HepG2 (cell line): ENCODE measurements around the gene PRKACA. TPM values are rescaled to one million over a fixed set of nuclear protein-coding genes. Genes with fewer than 3 reads are reported as not detected.

Source experiments
- ATAC-seq: fragments of 200-7000 bp; cut with Tn5 transposase; 3 replicates; pipeline ENCODE4 v1.9.1; 2020; ENCODE audit warnings: mild to moderate bottlenecking, moderate library complexity
- BruUV-seq: library from RNA; stranded (reverse); fragments of 400-500 nt; replicated peaks from 2 replicates; lab custom pipeline; 2021; lab: Mats Ljungman, UMichigan
- CTCF ChIA-PET: fragments of 300-600 bp; formaldehyde crosslinking; extraction: SDS; loops from one replicate; lab custom pipeline; 2021; ENCODE audit warnings: low total read pairs, inconsistent platforms, low intra/inter-chr PET ratio; lab: Yijun Ruan, JAX
- POLR2A ChIA-PET: fragments of 350-600 bp; sonication (Branson Sonifier 250); formaldehyde crosslinking; loops from one replicate; lab custom pipeline; 2020; ENCODE audit warnings: antibody characterized with exemption, inconsistent platforms; lab: Yijun Ruan, JAX
- DNase-seq: peaks from one replicate; pipeline ENCODE4 v3.0.0-alpha.2; 2015; ENCODE audit warnings: low spot score
- FAIRE-seq: peaks from 3 replicates; lab custom pipeline; 2011; peaks lifted over from hg19 to GRCh38; lab: Jason Lieb, UNC
- H2AFZ ChIP-seq: one replicate; pipeline ENCODE4 v1.6.1; 2011; ENCODE audit warnings: low read length, inconsistent platforms
- H3K27ac ChIP-seq: fragments of 300-600 bp; 3 replicates; pipeline ENCODE4 v1.8.0; 2011; ENCODE audit warnings: mixed run types, mild to moderate bottlenecking, mixed read lengths, low read length, inconsistent platforms; ENCODE audit not compliant: insufficient read depth; ENCODE audit errors: extremely low read length
- H3K27me3 ChIP-seq, 2 experiments: fragments of 200-600 bp in 1 of 2; 2 replicates in 1 of 2; 3 replicates in 1 of 2; pipeline versions ENCODE4 v1.6.0 to v1.8.0; 2011; ENCODE audit warnings: low read length in 2 of 2, mild to moderate bottlenecking in 2 of 2, moderate library complexity in 2 of 2, inconsistent platforms in 1 of 2; ENCODE audit not compliant: insufficient read depth in 2 of 2, control insufficient read depth in 1 of 2
- H3K36me3 ChIP-seq, 2 experiments: fragments of 200-600 bp in 1 of 2; replicated peaks in 1 of 2; 2 replicates in 1 of 2; 3 replicates in 1 of 2; pipeline versions ENCODE4 v1.5.1 to v1.8.0; 2011; ENCODE audit warnings: low read length in 2 of 2, inconsistent platforms in 1 of 2; ENCODE audit not compliant: insufficient read depth in 2 of 2, control insufficient read depth in 1 of 2
- H3K4me1 ChIP-seq: 2 replicates; pipeline ENCODE4 v1.5.1; 2012; ENCODE audit warnings: low read length, inconsistent platforms; ENCODE audit not compliant: insufficient read depth
- H3K4me2 ChIP-seq: 2 replicates; pipeline ENCODE4 v1.6.0; 2011; ENCODE audit warnings: low read depth, low read length, inconsistent platforms
- H3K4me3 ChIP-seq, 3 experiments: fragments of 200-600 bp in 1 of 3; sonication (generic), shearing (Covaris generic) in 1 of 3; replicated peaks in 1 of 3; 2 replicates each; pipeline ENCODE4 v1.5.1; 2011 to 2016; ENCODE audit warnings: low read length in 3 of 3, inconsistent platforms in 2 of 3, low read depth in 2 of 3, mild to moderate bottlenecking in 2 of 3, control low read depth in 1 of 3, mixed read lengths in 1 of 3; ENCODE audit not compliant: insufficient read depth in 1 of 3
- H3K79me2 ChIP-seq: one replicate; pipeline ENCODE4 v1.6.1; 2011; ENCODE audit warnings: low read length, inconsistent platforms; ENCODE audit not compliant: insufficient read depth
- H3K9ac ChIP-seq: 2 replicates; pipeline ENCODE4 v1.6.0; 2011; ENCODE audit warnings: mild to moderate bottlenecking, low read depth, low read length, inconsistent platforms; ENCODE audit not compliant: insufficient read depth
- H3K9me3 ChIP-seq: 2 replicates; pipeline ENCODE4 v1.5.1; 2012; ENCODE audit warnings: mild to moderate bottlenecking, low read length
- H4K20me1 ChIP-seq: 2 replicates; pipeline ENCODE4 v1.6.0; 2011; ENCODE audit warnings: inconsistent platforms, mild to moderate bottlenecking, low read length, moderate library complexity; ENCODE audit not compliant: insufficient read depth
- CAMTA2 ChIP-seq: sonication (generic); formaldehyde crosslinking; IDR thresholded peaks from 2 replicates; pipeline ENCODE4 v1.4.0; 2020; ENCODE audit warnings: mild to moderate bottlenecking, missing genetic modification reagents, borderline replicate concordance
- FOXM1 ChIP-seq: sonication (generic); formaldehyde crosslinking; IDR thresholded peaks from 2 replicates; pipeline ENCODE4 v1.5.0; 2020; ENCODE audit warnings: missing genetic modification reagents
- ISL2 ChIP-seq: sonication (generic); formaldehyde crosslinking; IDR thresholded peaks from 2 replicates; pipeline ENCODE4 v1.5.0; 2020; ENCODE audit warnings: missing genetic modification reagents
- LCORL ChIP-seq, 2 experiments: fragments of 450-650 bp in 1 of 2; sonication (generic) in 1 of 2; formaldehyde crosslinking in 1 of 2; IDR thresholded peaks; 2 replicates each; pipeline versions ENCODE4 v1.5.0 to v1.6.1; 2017 to 2020; ENCODE audit warnings: antibody characterized with exemption in 1 of 2, missing genetic modification reagents in 1 of 2
- PITX1 ChIP-seq: sonication (generic); formaldehyde crosslinking; IDR thresholded peaks from 2 replicates; pipeline ENCODE4 v1.5.1; 2020; ENCODE audit warnings: mild to moderate bottlenecking, missing genetic modification reagents
- SCMH1 ChIP-seq: sonication (generic); formaldehyde crosslinking; IDR thresholded peaks from 2 replicates; pipeline ENCODE4 v1.9.0; 2021; ENCODE audit warnings: missing genetic modification reagents, mild to moderate bottlenecking, borderline replicate concordance
- SNAPC5 ChIP-seq: sonication (generic); formaldehyde crosslinking; IDR thresholded peaks from 2 replicates; pipeline ENCODE4 v1.8.1; 2023; ENCODE audit warnings: mild to moderate bottlenecking, missing genetic modification reagents, borderline replicate concordance
- SNRNP70 ChIP-seq: fragments of 200-400 bp; formaldehyde crosslinking; IDR thresholded peaks from 2 replicates; pipeline ENCODE4 v1.6.1; 2017; ENCODE audit warnings: mild to moderate bottlenecking, low read depth, low read length, moderate library complexity
- SRF ChIP-seq: IDR thresholded peaks from 2 replicates; pipeline ENCODE4 v1.6.1; 2011; ENCODE audit warnings: mild to moderate bottlenecking, low read depth, low read length, moderate library complexity
- TSC22D2 ChIP-seq: sonication (generic); formaldehyde crosslinking; IDR thresholded peaks from 2 replicates; pipeline ENCODE4 v1.5.1; 2020; ENCODE audit warnings: missing genetic modification reagents, mild to moderate bottlenecking, borderline replicate concordance
- ZBTB38 ChIP-seq: sonication (generic); formaldehyde crosslinking; IDR thresholded peaks from 2 replicates; pipeline ENCODE4 v1.5.1; 2020; ENCODE audit warnings: mild to moderate bottlenecking, missing genetic modification reagents
- ZC3H4 ChIP-seq: sonication (generic); formaldehyde crosslinking; IDR thresholded peaks from 2 replicates; pipeline ENCODE4 v1.4.0; 2020; ENCODE audit warnings: missing genetic modification reagents, borderline replicate concordance
- ZFP36L2 ChIP-seq: sonication (generic); formaldehyde crosslinking; IDR thresholded peaks from 2 replicates; pipeline ENCODE4 v1.4.0; 2020; ENCODE audit warnings: missing genetic modification reagents
- ZKSCAN5 ChIP-seq: sonication (generic); formaldehyde crosslinking; IDR thresholded peaks from 2 replicates; pipeline ENCODE4 v1.5.1; 2020; ENCODE audit warnings: mild to moderate bottlenecking, missing genetic modification reagents
- ZNF431 ChIP-seq: sonication (generic); formaldehyde crosslinking; IDR thresholded peaks from 2 replicates; pipeline ENCODE4 v1.9.0; 2022; ENCODE audit warnings: missing genetic modification reagents, low read depth, mild to moderate bottlenecking, borderline replicate concordance
- ZNF446 ChIP-seq: sonication (generic); formaldehyde crosslinking; IDR thresholded peaks from 2 replicates; pipeline ENCODE4 v1.5.0; 2020; ENCODE audit warnings: mild to moderate bottlenecking, missing genetic modification reagents
- ZNF670 ChIP-seq: sonication (generic); formaldehyde crosslinking; IDR thresholded peaks from 2 replicates; pipeline ENCODE4 v1.8.0; 2022; ENCODE audit warnings: mild to moderate bottlenecking, missing genetic modification reagents, borderline replicate concordance
- WGBS: methylation state at CpG from one replicate; pipeline ENCODE4 v1.1.6; 2017; ENCODE audit warnings: low lambda C conversion rate; 5-methylcytosine and 5-hydroxymethylcytosine counted together
- in situ Hi-C: cut with HindIII; loops from 2 replicates; pipeline ENCODE4 v1.10.0; 2017; ENCODE audit warnings: low pct_unique_long_range_greater_than_20kb; ENCODE audit not compliant: extremely low pct_ligation_motif_present
- intact Hi-C: fragments of 100-400 bp; cut with micrococcal nuclease; formaldehyde crosslinking; loops from one replicate; pipeline ENCODE4 v1.10.0; 2022; ENCODE audit not compliant: unreplicated experiment
- polyA plus RNA-seq, 8 experiments: library from polyadenylated mRNA; depleted of rRNA in 3 of 8; stranded (reverse) in 7 of 8; unstranded in 1 of 8; fragments of >200 nt; fragmentation: Illumina TruSeq in 4 of 8; extraction: Trizol in 4 of 8; gene quantifications; 2 replicates each; pipeline versions ENCODE4 v1.2.1 to v1.2.3, GENCODE V29; 2011 to 2016; ENCODE audit warnings: low read depth in 4 of 8, missing spikeins in 1 of 8, mixed read lengths in 1 of 8; ENCODE audit not compliant: insufficient read depth in 1 of 8
- total RNA-seq, 5 experiments: library from RNA; depleted of rRNA; stranded (reverse); fragments of >200 nt; fragmentation: Illumina TruSeq; extraction: Trizol; gene quantifications; 2 replicates each; pipeline ENCODE4 v1.2.3, GENCODE V29; 2016; ENCODE audit warnings: low read depth in 1 of 5
- TF ChIP-seq, protein P1 (sequence below), 2 experiments: sonication (generic) in 1 of 2; formaldehyde crosslinking in 1 of 2; IDR thresholded peaks; 2 replicates each; pipeline versions ENCODE4 v1.4.0 to v1.6.1; 2018 to 2020; ENCODE audit warnings: missing genetic modification reagents in 2 of 2, borderline replicate concordance in 1 of 2, low read depth in 1 of 2, mild to moderate bottlenecking in 1 of 2, missing biosample characterization in 1 of 2

Gene PRKACA
- total and polyA plus RNA-seq, 2 of the 13 experiments (the other 11 are each of a cell fraction or from before 2014, with no cell fraction given) = 11.0 to 18.2 TPM

DNA sequence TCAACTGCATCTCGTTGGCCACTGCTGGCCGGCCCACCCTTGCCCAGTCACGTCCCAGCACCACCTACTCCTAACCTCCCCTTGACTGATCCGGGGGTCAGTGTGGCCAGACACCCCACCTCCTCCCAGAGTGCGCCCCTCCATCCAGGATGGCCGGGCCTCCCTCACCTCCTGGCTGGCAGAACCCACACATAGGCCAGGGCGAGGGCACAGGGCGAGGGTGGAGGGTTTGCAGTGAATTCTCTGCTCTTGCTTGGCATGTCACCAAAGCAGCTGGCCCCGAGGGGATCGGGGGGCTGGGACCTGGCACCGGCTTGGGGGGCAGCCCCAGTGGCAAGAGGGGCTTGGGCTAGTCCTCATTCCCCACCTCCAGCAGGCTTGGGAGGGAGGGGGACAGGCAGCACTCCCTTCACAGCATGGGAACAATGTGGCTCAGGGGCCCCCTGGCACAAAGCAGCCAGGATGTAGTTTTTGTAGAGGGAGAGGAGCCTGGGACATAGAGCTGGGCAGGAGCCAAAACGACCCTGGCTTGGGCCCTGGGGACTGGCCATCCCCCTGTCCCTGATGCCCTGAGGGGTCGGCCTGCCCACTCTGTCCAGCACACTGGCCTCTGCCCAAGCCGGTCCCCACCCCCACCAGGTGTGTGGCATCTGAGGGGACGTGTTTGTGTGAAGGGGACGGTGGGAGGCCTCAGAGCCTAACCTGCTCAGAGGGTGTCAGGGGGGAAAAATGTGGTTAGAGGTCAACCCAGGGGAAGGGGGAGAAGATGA, 47.3 kb upstream of the PRKACA start:
- Histone ChIP-seq H3K9ac (no peak overlapping the region), H3K4me3 (no peak overlapping the region), H3K27me3 (no peaks in the 10 kb centered on the region; a peak in 1 of 5 replicates), H4K20me1 (no peaks in the 10 kb centered on the region), H2AFZ (no peak overlapping the region), H3K79me2 (no peaks in the 10 kb centered on the region), H3K4me2 (no peak overlapping the region), H3K27ac (no peak overlapping the region), H3K4me1 (no peaks in the 10 kb centered on the region), H3K9me3 (no peaks in the 10 kb centered on the region), H3K36me3 (no peaks in the 10 kb centered on the region)
- FAIRE-seq (no peak), DNase-seq (no peak), ATAC-seq (no peak)
- BruUV-seq = no TSS peak
- TF ChIP-seq ZNF670 (CRISPR knock-in tag) (no peak), ZBTB38 (CRISPR knock-in tag) (no peak), ISL2 (CRISPR knock-in tag) (no peak), TSC22D2 (no peak), FOXM1 (no peak), SRF (no peak), SNRNP70 (no peak)
- WGBS = 36% methylated on average over 5 of the region's 16 CpGs
- in situ Hi-C loops = no loop called here
- intact Hi-C loops = loop anchor here (1.0 kb wide), 1 partner anchor 21 kb away; no protein-coding TSS in a partner anchor
- CTCF ChIA-PET = no interaction called here
- POLR2A ChIA-PET = no interaction called here

DNA sequence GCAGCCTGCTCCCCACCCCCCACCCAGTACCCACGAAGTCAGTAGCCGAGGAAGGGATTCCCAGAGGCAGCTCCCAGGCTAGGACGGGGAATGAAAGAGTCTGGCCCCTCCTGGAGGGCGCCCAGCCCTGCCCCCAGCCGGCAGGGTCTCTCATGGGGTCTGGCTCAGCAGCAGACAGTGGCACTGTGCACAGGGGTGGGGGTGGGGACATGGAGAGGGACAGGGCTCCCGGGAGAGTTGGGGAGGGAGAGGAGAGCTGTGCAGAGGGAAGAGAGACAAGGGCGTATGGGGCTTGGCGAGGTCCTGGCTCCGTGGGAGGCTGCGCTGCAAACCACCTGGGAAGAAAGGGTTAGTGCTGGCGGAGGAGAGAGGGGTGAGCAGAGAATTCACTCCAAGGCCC, 46.5 kb upstream of the PRKACA start:
- Histone ChIP-seq H3K79me2 (no peaks in the 10 kb centered on the region), H3K9me3 (no peaks in the 10 kb centered on the region), H3K9ac (no peak overlapping the region), H3K36me3 (no peaks in the 10 kb centered on the region), H3K4me2 (no peak overlapping the region), H4K20me1 (no peaks in the 10 kb centered on the region), H3K4me3 (no peak overlapping the region), H3K27me3 (no peaks in the 10 kb centered on the region; a peak in 1 of 5 replicates), H2AFZ (no peak overlapping the region), H3K27ac (no peak overlapping the region), H3K4me1 (no peaks in the 10 kb centered on the region)
- DNase-seq (no peak), FAIRE-seq (no peak), ATAC-seq (no peak)
- no TSS peak for BruUV-seq
- POLR2A ChIA-PET = no interaction called here
- in situ Hi-C loops = no loop called here
- WGBS = 54% methylated on average over 10 of the region's 11 CpGs
- intact Hi-C loops = no loop called here
- CTCF ChIA-PET = no interaction called here
- no peak for TF ChIP-seq ZFP36L2 (CRISPR knock-in tag)
- no peak for TF ChIP-seq ZKSCAN5 (CRISPR knock-in tag)
- no peak for TF ChIP-seq ZC3H4 (CRISPR knock-in tag)
- no peak for TF ChIP-seq PITX1
- TF ChIP-seq LCORL (IDR thresholded peaks at IDR 0.05) = no peak
- TF ChIP-seq LCORL (CRISPR knock-in tag; IDR thresholded peaks at IDR 0.05) = no peak
- TF ChIP-seq, protein P1, sequence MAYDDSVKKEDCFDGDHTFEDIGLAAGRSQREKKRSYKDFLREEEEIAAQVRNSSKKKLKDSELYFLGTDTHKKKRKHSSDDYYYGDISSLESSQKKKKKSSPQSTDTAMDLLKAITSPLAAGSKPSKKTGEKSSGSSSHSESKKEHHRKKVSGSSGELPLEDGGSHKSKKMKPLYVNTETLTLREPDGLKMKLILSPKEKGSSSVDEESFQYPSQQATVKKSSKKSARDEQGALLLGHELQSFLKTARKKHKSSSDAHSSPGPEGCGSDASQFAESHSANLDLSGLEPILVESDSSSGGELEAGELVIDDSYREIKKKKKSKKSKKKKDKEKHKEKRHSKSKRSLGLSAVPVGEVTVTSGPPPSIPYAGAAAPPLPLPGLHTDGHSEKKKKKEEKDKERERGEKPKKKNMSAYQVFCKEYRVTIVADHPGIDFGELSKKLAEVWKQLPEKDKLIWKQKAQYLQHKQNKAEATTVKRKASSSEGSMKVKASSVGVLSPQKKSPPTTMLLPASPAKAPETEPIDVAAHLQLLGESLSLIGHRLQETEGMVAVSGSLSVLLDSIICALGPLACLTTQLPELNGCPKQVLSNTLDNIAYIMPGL (CRISPR knock-in tag; IDR thresholded peaks at IDR 0.05; ENCODE audit: borderline replicate concordance in 1 of 2, low read depth in 1 of 2) = no peak
- no peak for TF ChIP-seq SNAPC5
- no peak for TF ChIP-seq SCMH1 (CRISPR knock-in tag)
- no peak for TF ChIP-seq CAMTA2 (CRISPR knock-in tag)
- TF ChIP-seq ZNF446 (CRISPR knock-in tag) = no peak
- no peak for TF ChIP-seq ZNF431 (CRISPR knock-in tag)
